Suppressor macrophage treated with lipopolysaccharide for 1 hour (primary cell): ENCODE measurements around the gene SIGLEC11.
"Not testable (repeated sequence)": the region's sequence is repeated elsewhere in the genome, so short reads cannot be mapped to it uniquely, and the experiment has no call there.

Experiments used
- DNase-seq, 3 donors: peaks; one replicate each; pipeline ENCODE4 v3.0.0-alpha.2; 2020 to 2022

Gene SIGLEC11

GRCh38 chr19:49981603-49982593 is 20.9 kb upstream of the SIGLEC11 start:
- DNase-seq, result no peak

- no peak for DNase-seq
Measured at GRCh38 chr19:49978324-49978723, 17.4 kb upstream of the SIGLEC11 start.

- no peak for DNase-seq
Measured at GRCh38 chr19:49977881-49978280, 16.9 kb upstream of the SIGLEC11 start.

- DNase-seq, result no peak
Measured at GRCh38 chr19:49977076-49977475, 16.1 kb upstream of the SIGLEC11 start.

GRCh38 chr19:49976496-49976895 is 15.5 kb upstream of the SIGLEC11 start:
- no peak for DNase-seq

- no peak for DNase-seq
Measured at GRCh38 chr19:49975051-49975450, 14.1 kb upstream of the SIGLEC11 start.

- peak; percentile 76 to 78 (median 78) for DNase-seq
Measured at GRCh38 chr19:49973987-49974386, 13.0 kb upstream of the SIGLEC11 start.

- no peak for DNase-seq
Measured at GRCh38 chr19:49972841-49973240, 11.9 kb upstream of the SIGLEC11 start.

GRCh38 chr19:49971991-49972411 is 11.0 kb upstream of the SIGLEC11 start:
- DNase-seq, result no peak

- DNase-seq, result peak; percentile 71 to 78 (median 73)
Measured at GRCh38 chr19:49969355-49969754, 8.4 kb upstream of the SIGLEC11 start.

GRCh38 chr19:49968279-49968922 is 7.4 kb upstream of the SIGLEC11 start:
- peak; percentile 66 to 90 (median 80) for DNase-seq

- DNase-seq, result not testable (repeated sequence)
Measured at GRCh38 chr19:49959892-49960291, 1.1 kb downstream of the SIGLEC11 start.

- not testable (repeated sequence) for DNase-seq
Measured at GRCh38 chr19:49958596-49958995, 2.4 kb downstream of the SIGLEC11 start.

- DNase-seq, result not testable (repeated sequence)
Measured at GRCh38 chr19:49958144-49958543, 2.8 kb downstream of the SIGLEC11 start.

- no peak for DNase-seq
Measured at GRCh38 chr19:49957262-49957915, 3.6 kb downstream of the SIGLEC11 start.

- no peak for DNase-seq
Measured at GRCh38 chr19:49956115-49956495, 4.9 kb downstream of the SIGLEC11 start.

GRCh38 chr19:49954933-49955332 is 6.0 kb downstream of the SIGLEC11 start:
- no peak for DNase-seq

- DNase-seq, result peak; percentile 70 to 73 (median 73)
Measured at GRCh38 chr19:49954092-49954829, 6.7 kb downstream of the SIGLEC11 start.

- peak; percentile 66 to 75 (median 73) for DNase-seq
Measured at GRCh38 chr19:49953416-49953815, 7.6 kb downstream of the SIGLEC11 start.

GRCh38 chr19:49952906-49953305 is 8.1 kb downstream of the SIGLEC11 start:
- DNase-seq, result no peak

- no peak for DNase-seq
Measured at GRCh38 chr19:49952479-49952836, 8.5 kb downstream of the SIGLEC11 start.

- DNase-seq, result no peak
Measured at GRCh38 chr19:49951806-49952478, 9.0 kb downstream of the SIGLEC11 start.
